Measurements from ENCODE around the gene HYAL2.

The HYAL2 gene, protein sequence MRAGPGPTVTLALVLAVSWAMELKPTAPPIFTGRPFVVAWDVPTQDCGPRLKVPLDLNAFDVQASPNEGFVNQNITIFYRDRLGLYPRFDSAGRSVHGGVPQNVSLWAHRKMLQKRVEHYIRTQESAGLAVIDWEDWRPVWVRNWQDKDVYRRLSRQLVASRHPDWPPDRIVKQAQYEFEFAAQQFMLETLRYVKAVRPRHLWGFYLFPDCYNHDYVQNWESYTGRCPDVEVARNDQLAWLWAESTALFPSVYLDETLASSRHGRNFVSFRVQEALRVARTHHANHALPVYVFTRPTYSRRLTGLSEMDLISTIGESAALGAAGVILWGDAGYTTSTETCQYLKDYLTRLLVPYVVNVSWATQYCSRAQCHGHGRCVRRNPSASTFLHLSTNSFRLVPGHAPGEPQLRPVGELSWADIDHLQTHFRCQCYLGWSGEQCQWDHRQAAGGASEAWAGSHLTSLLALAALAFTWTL

DNA sequence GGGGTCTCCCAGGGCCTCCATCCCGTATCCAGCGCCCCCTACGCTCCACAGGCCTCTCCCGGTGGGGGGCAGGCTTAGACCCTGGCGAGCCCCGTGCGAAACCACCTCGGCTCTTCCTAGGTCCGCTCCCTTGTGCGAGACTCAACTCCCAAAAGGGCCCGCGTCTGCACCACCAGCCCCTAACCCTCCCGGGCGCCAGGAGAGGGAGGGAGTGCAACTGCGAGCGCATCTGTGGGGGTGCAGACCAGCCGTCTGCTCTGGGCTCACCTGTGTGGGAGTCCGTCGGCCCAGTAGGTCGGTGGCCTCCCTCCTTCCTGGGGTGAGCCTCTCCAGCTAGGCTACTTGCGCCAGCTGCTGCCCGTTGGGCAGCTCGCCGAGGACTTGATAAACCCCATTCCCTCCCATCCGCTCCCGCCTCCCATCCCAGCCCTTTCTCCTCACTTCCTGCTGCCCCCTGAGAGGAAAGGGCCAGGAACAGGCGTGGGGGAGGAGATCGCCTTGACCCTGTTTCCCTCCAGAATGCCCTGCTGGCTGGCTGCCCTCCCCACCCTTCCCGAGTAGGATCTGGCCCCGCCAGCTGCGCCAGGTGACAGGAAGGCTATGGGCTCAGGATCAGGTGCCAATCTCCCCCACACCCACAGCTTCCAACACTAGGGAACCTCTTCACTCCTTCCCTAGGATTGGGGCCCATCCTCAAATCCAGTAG lies at the start of gene HYAL2:
Gene HYAL2 (minus strand): TSS at position 360 of the 706 bp plus-strand sequence. CDS start 2,256 bp downstream, outside the sequence.
- DNase-seq (ENCODE audit: low read depth): no peak

DNA sequence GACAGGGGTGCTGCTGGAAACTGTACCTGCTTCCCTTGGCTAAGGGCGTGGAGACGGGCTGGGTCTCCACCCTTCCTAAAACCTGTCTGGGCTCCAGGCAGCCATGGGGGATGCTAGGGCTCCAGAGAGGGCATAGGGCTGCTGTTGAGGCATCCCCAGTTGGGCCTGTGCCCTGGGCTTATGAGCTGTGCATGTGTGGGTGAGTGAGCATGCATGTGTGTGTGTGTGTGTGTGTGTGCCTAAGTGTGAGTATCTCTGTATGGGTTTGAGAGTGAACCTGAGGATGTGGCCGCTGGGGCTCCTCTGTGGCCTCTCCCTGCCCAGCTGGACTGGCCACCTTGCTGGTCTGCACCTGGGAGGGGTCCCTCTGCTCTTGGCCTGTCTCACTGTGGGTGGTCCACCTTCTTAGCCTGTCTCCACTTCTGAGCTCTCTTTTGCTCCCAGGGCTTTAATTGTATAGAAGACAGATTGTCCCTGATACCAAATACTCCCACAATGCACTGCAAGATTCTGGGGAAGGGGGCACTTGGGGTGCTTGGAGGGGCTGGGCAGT lies 48.7 kb upstream of the HYAL2 start:
- DNase-seq (ENCODE audit: low read depth): no peak

DNA sequence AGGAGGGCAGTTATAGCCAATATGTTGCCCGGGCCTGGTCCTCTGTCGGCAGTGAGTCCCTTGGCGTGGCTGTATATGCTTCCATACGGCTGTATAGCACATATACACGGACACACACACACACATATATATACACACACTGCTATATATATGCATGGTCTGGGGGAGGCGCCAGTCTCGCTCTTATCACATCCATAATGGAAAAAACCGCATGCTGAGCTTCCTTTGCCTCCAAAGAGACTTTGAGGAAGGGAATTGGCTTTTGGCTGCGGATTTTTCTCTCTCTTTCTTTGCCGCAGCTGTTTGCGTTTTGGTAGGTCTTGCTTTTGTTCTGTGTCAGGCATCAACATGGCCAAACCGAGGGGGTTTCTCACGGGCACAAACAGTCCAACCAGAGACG lies 48.0 kb upstream of the HYAL2 start:
- no peak for DNase-seq (ENCODE audit: low read depth)

DNA sequence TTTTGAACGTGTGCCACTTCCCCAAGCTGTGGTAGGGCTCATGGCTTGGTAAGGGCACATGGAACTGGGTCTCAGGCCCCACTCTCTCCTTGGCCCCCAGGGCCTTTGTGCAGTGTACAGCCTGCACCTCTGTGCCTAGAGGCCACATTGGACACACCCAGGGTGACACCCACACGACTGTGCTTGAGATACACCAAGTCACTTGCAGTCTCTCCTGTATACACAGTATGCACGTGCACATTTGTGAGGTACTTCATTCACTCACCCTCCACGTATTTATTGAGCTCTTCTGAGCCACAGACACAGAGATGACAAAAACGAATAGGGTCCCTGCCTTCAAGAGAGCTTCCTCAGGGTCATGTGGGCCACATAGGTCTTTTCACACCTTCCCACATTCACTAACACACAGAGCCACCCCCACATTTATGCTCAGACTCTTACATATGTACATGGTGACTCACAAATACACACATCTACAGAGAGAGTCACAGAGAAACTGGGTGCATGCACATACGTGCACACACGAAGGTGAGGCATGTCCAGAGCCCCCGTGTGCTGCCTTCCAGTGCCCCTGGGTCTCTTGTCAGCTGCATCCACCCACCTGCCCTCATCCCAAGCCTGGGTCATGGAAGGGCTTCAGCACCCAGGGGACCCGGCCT lies 46.6 kb upstream of the HYAL2 start:
- DNase-seq (ENCODE audit: low read depth): no peak

DNA sequence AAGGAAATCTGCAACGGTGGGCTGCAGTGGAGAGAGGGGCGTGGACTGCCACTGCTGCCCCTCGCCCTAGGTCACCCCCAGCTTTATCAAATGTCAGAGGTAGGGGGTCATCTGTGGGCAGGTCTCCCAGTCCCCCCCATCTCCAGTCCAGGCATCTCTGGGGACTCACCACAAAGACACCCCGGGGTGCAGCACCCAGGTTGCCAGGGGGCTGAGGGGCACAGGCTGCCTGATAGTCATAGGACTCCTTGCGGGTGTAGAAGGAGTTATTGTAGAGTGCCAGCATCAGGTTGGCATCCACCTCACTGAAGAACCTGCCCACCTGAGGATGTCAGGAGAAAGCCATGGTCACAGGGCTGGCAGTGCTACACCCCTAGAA lies 43.3 kb upstream of the HYAL2 start:
- DNase-seq (ENCODE audit: low read depth): no peak

DNA sequence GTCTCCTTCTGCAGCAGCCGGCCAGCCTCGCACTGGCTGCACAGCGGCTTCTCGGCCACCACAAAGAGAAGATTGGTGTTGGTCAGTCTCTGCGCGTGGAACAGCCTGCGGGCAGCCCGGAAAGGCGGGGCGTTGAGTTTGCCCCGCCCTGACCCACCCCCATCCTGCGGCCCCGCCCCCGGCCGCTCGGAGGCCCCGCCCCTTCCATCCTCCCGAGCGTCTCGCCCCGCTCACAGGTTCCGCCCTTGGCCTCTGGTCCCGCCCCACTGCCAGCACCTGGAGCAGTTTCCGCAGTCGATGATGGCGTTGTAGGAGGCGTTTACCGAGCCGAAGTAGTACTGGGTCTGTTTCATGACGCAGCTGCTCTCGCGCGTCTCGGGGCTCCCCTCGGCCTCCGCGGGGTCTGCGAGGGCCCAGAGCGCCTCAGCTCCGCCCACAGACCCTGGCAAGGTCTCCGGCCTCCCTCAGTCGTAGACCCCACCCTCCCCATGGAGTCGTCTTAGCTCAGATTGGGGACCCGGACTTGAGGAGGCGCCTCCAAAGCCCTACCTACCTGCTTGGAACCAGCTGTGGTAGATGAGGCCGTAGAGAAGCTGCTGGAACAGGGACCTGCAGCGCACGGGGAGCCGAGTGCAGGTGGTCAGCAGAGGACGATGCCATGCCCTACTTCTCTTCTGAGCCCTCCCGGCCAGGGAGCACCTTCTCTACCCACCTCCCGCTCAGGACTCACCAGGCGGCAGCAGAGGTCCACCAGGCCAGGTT lies 42.7 kb upstream of the HYAL2 start:
- DNase-seq (ENCODE audit: low read depth): peak; percentile 90

DNA sequence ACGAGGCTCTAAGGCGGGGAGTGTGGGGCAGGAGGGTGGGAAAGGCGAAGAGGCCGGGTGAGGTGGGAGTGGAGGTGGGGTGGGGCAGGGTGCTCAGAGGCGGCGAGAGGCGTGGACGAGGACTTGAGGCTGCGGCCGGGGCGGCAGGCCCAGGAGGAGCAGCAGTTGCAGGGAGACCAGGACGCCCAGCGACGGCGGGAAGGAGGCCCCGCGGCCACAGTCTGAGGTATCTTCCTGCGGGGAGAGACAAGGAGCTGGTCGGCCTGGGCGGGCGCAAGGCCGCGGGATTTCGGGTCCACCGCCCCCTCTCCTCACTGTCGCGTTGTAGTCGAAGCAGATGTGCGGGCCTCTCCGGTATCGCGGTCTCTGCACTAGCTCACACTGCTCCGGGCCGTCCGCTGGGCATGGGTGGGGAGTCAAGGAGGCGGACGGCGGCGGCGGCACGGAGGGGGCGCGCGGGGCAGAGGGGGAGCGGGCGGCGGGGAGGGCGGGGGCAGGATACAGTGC lies 42.1 kb upstream of the HYAL2 start:
- no peak for DNase-seq (ENCODE audit: low read depth)

DNA sequence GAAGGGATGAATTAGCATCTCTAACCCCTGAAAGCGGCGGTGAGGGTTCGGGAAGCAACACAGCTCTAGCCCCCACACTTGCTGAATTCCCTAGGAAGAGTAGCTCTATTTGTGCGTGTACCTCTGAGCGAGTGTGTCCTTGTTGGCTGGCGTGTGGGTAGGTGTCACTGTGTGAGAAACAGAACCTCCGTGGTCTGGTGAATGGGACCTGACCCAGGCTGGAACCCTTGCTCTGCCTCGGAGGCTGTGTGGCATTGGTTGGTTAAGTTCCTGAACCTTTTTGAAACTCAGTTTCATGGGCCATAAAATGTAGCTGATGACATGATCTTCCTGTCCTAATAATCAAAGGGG lies 37.2 kb upstream of the HYAL2 start:
- no peak for DNase-seq (ENCODE audit: low read depth)

DNA sequence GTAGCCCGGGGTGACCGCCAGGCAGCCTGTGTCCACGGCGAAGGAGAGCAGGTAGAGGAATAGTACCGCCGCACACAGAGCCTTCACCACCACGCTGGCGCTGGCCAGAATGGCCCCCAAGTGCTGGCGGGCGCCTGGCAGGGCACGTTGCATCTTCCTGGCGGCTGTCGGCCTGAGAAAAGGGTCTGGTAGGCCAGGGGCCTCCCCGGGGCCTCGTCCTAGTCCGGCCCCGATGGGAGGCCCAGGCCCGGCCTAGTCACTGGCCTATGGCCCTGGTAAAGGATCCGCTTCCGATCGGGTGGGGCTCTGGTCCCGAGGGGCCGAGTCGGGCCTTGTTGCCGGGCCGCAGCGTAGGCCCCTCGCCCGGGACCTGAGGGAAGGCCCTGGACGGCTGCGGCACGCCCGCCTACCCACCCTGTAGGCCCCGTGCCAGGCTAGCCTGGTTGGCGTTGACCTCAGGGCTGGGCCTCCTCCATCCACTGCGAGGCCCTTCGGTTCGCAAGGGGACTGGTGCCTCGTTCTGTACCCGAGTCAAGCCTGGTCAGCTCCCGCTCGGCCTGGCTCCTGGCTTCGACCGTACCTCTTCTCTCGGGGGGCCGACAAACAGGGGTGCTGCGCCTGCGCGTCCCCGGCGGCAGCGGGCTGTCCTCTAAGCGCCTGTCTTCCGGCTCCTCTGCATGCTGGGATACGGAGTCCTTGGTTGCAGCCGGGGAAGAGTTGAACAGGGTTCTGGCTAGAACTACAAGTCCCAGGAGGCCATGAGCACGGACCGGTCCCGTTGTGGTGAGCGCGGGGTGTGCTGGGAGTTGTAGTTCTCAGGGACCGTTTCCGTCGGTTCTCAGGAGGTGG lies 36.6 kb upstream of the HYAL2 start, which contains the start of gene TMEM115:
Gene TMEM115 (minus strand): TSS at position 611 of the 849 bp plus-strand sequence. CDS start 458 bp downstream, at position 153.
- peak; percentile 91 for DNase-seq (ENCODE audit: low read depth)

DNA sequence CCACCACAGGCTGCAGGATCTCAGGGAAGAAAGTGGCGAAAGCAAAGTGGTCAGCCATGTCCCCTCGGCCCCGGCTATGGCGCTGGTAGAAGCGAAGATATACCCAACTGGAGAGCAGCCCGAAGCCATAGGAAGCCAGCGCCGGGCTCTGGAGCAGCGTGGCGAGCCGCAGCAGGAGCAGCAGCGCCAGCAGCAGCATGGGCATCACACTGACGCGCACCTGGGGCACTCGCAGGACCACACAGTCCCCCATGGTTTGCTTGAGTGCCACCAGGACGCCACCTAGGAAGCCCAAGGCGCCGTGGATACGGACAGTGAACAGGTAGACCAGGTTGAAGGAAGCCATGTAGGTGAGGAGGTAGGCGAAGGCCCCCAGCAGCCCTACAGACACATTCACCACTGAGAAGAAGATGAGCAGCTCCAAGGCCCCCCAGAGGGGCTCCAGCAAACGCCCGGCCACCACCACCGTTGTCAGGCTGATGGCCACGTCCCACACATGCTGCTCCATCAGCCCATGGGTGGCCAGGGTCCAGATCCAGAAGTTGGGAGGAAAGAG lies 35.9 kb upstream of the HYAL2 start:
- no peak for DNase-seq (ENCODE audit: low read depth)

DNA sequence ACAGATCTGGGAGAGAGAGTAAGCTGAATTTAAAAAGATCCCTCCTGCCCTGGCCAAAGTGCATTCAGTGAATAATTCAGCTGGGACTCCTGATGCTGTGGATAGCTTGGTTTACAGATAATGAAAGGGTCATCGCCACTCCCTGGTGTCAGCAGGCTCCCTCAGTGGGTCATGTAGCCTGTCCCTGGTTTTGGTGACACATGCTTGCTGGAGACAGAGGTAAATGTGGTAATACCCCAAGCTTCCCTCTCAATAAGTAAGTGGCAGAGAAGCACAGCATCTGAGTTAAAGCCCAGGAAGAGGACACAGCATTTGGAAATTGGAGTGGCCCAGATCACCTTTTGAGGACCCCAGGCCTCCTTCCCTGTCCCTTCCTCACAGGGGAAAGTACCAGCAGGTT lies 34.9 kb upstream of the HYAL2 start:
- DNase-seq (ENCODE audit: low read depth): no peak

DNA sequence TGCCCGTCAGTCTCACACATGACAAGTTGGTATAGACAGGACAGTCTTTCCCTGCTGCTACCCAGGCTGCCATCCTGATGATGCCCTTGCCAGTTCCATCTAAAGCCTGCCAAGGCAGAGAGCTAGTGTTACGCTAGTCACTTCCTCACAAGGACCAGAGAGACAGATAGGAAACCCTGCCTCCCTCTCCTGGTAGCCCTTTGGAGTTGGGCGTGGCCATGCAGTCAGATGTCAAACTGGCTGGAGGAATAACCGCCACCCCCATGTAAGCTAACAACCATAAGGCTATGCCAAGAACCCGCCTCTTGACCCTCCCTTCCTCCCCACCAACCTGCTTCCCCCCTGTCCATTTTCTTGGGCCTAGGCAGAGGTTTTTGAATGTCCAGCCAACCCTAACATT lies 34.0 kb upstream of the HYAL2 start:
- DNase-seq (ENCODE audit: low read depth): no peak

DNA sequence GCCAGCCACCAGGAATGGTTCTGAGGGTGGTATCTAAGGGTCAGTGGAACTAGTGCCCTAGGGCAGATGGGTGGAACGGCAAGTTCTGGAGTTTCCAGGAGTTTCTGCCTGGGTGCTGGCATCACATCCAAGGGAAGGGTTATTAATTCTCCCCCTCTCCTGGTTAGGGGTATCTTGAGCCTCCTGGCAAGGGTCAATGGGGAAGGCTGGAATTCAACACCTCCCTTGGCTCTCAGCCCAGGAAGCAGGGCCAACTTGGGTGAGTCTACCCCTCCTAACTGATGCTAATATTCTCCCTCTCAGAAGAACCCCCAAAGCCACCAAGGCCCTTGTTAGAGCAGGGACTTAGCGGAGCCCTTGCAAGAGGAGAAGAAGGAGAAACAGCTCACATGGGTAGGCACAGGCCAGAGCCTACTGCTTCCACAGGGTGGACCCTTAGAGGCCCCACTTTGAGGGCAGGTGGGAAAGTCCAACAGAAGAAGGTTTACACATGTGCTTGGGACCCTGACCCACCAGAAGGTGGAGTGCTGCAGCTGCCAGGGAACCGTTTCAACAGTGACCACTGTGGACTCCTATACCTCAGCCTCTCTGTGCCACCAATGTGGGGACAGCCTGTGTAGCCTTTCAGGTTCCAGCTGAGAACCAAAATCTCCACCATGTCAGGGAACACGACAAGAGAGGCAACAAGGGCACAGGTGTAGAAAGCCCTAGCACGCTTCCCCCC lies 33.4 kb upstream of the HYAL2 start:
- no peak for DNase-seq (ENCODE audit: low read depth)

DNA sequence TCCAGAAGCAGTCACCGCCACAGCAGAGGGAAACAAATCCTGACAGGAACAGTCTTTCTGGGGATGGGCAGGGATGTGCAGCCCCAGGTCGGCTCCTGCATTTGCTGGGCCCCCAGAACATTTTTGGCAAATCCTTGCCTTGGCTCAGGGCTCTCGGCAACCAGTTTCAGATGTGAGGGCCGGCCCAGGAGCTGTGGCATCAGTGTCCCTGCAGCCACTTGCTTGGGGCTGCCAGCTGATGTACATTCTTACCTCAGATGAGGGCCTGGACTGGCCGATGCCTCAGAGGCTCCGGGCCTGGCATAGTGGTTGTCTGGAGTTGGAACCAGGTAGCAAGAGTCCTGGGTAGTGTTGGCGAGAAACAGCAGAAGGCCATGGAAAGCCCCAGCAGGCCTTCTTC lies 32.3 kb upstream of the HYAL2 start:
- no peak for DNase-seq (ENCODE audit: low read depth)

DNA sequence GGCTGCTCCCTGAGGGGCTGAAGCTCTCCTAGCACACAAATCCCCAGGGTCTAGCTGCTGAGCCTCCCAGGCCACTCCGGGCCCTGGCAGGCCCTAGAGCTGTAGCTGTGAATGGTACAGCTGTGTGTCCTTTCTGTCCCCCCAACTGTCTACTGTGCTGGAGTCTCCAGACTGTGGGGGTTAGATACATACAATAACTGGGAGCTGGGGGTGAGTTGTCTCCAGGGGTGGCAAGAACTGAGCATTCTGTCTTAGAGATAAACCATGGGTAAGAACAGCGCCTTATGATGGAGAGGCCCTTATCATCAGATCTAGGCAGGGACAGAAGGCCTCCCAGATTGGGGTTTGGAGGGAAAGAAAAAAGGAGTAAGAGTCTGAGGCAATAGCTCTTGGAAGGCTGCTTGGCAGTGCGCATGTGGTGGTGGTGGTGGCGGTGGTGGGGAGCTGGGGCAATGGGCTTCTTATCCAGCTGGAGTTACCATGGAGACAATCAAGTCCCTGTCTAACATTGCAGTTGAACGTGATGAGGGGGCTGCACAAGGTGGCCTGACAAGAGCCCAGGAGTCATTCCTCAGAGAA lies 31.7 kb upstream of the HYAL2 start:
- DNase-seq (ENCODE audit: low read depth): no peak

DNA sequence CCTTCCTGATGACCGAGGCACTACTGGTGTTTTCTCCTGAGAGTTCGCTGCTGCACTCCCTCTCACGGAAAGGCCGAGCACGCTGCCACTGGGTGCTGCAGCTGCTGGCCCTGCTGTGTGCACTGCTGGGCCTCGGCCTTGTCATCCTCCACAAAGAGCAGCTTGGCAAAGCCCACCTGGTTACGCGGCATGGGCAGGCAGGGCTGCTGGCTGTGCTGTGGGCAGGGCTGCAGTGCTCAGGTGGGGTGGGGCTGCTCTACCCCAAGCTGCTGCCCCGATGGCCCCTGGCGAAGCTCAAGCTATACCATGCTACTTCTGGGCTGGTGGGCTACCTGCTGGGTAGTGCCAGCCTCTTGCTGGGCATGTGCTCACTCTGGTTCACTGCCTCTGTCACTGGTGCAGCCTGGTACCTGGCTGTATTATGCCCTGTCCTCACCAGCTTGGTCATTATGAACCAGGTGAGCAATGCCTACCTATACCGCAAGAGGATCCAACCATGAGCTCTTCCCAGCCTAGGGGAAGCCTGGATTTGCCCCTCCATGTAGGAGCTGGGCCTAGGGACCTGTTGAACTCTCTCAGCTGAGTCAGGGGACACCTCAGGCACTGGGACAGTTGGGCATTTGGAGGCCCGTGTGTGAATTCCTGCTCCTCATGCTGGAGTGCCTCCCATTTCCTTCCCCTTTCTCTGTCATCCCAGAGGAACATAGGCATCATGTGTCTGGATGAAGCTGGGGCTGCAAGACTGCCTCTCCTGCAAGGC lies 30.9 kb upstream of the HYAL2 start:
- DNase-seq (ENCODE audit: low read depth): no peak

DNA sequence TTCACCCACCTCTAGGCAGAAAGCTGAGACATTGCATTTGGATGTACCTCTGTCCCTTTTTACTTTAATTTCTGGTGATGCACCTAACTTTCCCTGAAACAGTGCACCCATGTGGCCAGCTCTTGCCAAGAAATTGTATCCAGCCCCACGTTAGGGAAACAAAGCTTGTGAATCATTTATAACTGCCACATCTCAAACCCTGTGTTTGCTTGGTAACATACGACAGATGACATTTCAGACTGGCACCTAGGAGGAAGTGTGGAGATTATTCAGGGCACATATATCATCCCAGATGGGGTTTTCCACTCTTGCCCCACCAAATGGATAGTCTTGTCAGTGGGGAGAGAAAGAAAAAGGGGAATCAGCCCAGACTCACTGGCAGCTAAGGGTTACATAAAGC lies 30.2 kb upstream of the HYAL2 start:
- DNase-seq (ENCODE audit: low read depth): no peak

DNA sequence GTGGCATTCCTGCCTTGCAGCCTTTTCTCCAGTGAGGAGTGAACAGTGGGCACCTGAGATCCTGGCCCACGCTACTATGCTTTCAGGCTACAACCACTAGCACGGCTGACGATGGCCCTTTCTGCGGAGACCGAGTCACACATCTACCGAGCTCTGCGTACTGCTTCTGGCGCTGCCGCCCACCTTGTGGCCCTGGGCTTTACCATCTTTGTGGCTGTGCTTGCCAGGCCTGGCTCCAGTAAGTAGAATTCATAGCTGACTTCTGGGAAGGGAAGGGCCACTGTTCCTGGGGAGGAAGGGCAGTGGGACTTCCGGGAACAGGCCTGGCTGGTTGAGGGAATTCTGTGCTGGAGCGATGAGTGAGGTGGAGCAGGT lies 28.8 kb upstream of the HYAL2 start:
- no peak for DNase-seq (ENCODE audit: low read depth)
